ENCODE data around the gene PTPRT.

The PTPRT gene

DNA sequence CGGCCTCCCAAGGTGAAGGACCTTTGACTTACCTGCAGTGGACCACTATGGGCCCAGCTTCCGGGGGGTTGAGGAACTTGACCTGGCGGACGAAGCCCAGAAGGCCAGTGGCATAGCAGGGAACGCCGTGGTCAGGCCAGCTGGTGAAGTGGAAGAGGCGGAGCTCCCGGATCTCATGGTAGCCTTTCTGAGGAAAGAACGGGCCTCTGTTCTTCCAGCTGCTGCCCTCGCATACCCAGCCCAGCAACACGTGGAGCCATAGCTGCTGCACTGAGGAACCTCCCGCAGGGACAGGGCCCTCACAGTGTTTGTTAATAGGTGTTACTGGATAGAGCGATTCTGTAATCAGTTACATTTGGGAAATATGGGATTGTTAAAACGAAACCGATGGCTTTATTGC, 1079.4 kb downstream of the PTPRT start:
- H3K4me3 ChIP-seq (ENCODE audit: low read length): no peak overlapping the region
- H3K4me1 ChIP-seq (ENCODE audit: control insufficient read depth, insufficient read depth, low read length): no peaks in the 10 kb centered on the region
- no peaks in the 10 kb centered on the region for H3K36me3 ChIP-seq (ENCODE audit: control insufficient read depth, insufficient read depth, low read length)
- H3K27me3 ChIP-seq (ENCODE audit: control insufficient read depth, insufficient read depth, low read length): no peaks in the 10 kb centered on the region
- no peak overlapping the region for H3K9ac ChIP-seq (ENCODE audit: low read length)
- H3K27ac ChIP-seq (ENCODE audit: low read depth, low read length): no peak overlapping the region

GRCh38 chr20:42102000-42102399, 1087.7 kb downstream of the PTPRT start:
- H3K36me3 ChIP-seq (ENCODE audit: control insufficient read depth, insufficient read depth, low read length): no peaks in the 10 kb centered on the region
- no peaks in the 10 kb centered on the region for H3K4me1 ChIP-seq (ENCODE audit: control insufficient read depth, insufficient read depth, low read length)
- no peak overlapping the region for H3K4me3 ChIP-seq (ENCODE audit: low read length)
- no peaks in the 10 kb centered on the region for H3K27me3 ChIP-seq (ENCODE audit: control insufficient read depth, insufficient read depth, low read length)
- no peak overlapping the region for H3K27ac ChIP-seq (ENCODE audit: low read depth, low read length)
- no peak overlapping the region for H3K9ac ChIP-seq (ENCODE audit: low read length)

DNA sequence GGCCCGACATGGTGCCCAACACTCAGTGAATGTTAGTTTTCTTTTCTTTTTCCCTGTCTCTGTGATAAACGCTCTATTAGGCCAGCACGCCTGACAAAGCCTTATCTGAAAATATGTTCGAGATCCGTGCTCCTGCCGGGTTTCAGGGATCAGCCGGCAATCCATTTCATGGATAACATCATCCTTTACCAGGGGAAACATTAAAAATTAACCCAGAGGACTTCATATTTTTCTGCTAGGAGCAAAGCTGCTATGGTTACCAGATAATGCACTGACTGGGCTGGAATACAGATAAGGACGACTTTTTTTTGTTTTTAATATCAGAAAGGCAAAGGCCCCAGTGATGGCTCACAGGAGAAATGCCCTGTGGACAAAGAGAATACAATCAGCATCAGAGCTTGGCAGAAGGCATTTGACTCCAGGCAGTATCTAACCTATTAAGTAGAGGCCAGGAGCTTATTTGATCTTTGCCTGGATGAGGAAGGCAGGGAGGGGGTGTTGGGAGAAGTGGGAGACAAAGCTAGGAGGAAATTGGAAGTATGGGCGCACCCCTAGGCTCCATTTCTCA, 1089.5 kb downstream of the PTPRT start:
- H3K4me3 ChIP-seq (ENCODE audit: low read length): no peak overlapping the region
- no peaks in the 10 kb centered on the region for H3K36me3 ChIP-seq (ENCODE audit: control insufficient read depth, insufficient read depth, low read length)
- no peak overlapping the region for H3K27ac ChIP-seq (ENCODE audit: low read depth, low read length)
- no peak overlapping the region for H3K9ac ChIP-seq (ENCODE audit: low read length)
- H3K4me1 ChIP-seq (ENCODE audit: control insufficient read depth, insufficient read depth, low read length): no peaks in the 10 kb centered on the region
- no peaks in the 10 kb centered on the region for H3K27me3 ChIP-seq (ENCODE audit: control insufficient read depth, insufficient read depth, low read length)

- no peaks in the 10 kb centered on the region for H3K27me3 ChIP-seq (ENCODE audit: control insufficient read depth, insufficient read depth, low read length)
- H3K4me1 ChIP-seq (ENCODE audit: control insufficient read depth, insufficient read depth, low read length): no peaks in the 10 kb centered on the region
- no peak overlapping the region for H3K9ac ChIP-seq (ENCODE audit: low read length)
- no peaks in the 10 kb centered on the region for H3K36me3 ChIP-seq (ENCODE audit: control insufficient read depth, insufficient read depth, low read length)
- H3K4me3 ChIP-seq (ENCODE audit: low read length): no peak overlapping the region
- H3K27ac ChIP-seq (ENCODE audit: low read depth, low read length): no peak overlapping the region
These were observed 1090.6 kb downstream of the PTPRT start for GRCh38 chr20:42099101-42099500.

DNA sequence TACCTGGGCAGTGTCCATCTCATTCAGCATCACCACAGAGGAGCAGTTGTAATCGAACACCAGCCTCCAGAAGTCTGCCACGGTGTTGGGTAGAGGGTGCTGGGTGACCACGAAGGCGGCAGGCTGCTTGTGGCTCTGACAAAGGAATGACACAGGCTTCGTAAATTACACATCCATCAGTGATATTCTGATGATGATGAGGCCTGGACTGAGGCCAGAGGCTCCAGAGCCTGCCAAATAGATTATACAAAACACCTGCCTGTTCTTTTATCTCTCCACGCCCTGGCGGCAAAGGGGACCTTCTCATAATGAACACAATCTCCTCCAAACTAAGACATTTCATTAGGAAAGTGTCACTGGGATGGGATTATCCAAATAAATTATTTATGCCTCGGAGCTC, 1091.3 kb downstream of the PTPRT start:
- Histone ChIP-seq H3K36me3 (ENCODE audit: control insufficient read depth, insufficient read depth, low read length) (no peaks in the 10 kb centered on the region), H3K27me3 (ENCODE audit: control insufficient read depth, insufficient read depth, low read length) (no peaks in the 10 kb centered on the region), H3K9ac (ENCODE audit: low read length) (no peak overlapping the region), H3K4me3 (ENCODE audit: low read length) (no peak overlapping the region), H3K4me1 (ENCODE audit: control insufficient read depth, insufficient read depth, low read length) (no peaks in the 10 kb centered on the region), H3K27ac (ENCODE audit: low read depth, low read length) (no peak overlapping the region)

- no peaks in the 10 kb centered on the region for H3K4me1 ChIP-seq (ENCODE audit: control insufficient read depth, insufficient read depth, low read length)
- no peak overlapping the region for H3K27ac ChIP-seq (ENCODE audit: low read depth, low read length)
- H3K9ac ChIP-seq (ENCODE audit: low read length): no peak overlapping the region
- no peak overlapping the region for H3K4me3 ChIP-seq (ENCODE audit: low read length)
- no peaks in the 10 kb centered on the region for H3K36me3 ChIP-seq (ENCODE audit: control insufficient read depth, insufficient read depth, low read length)
- H3K27me3 ChIP-seq (ENCODE audit: control insufficient read depth, insufficient read depth, low read length): no peaks in the 10 kb centered on the region
These were observed 1092.0 kb downstream of the PTPRT start for GRCh38 chr20:42097741-42098140.

- Histone ChIP-seq H3K27me3 (ENCODE audit: control insufficient read depth, insufficient read depth, low read length) (no peaks in the 10 kb centered on the region), H3K27ac (ENCODE audit: low read depth, low read length) (no peak overlapping the region), H3K36me3 (ENCODE audit: control insufficient read depth, insufficient read depth, low read length) (no peaks in the 10 kb centered on the region), H3K4me1 (ENCODE audit: control insufficient read depth, insufficient read depth, low read length) (no peaks in the 10 kb centered on the region), H3K4me3 (ENCODE audit: low read length) (no peak overlapping the region), H3K9ac (ENCODE audit: low read length) (no peak overlapping the region)
These were observed 1094.5 kb downstream of the PTPRT start for GRCh38 chr20:42095221-42095620.

GRCh38 chr20:42093542-42094440, 1095.9 kb downstream of the PTPRT start:
- Histone ChIP-seq H3K27me3 (ENCODE audit: control insufficient read depth, insufficient read depth, low read length) (no peaks in the 10 kb centered on the region), H3K27ac (ENCODE audit: low read depth, low read length) (no peak overlapping the region), H3K9ac (ENCODE audit: low read length) (no peak overlapping the region), H3K36me3 (ENCODE audit: control insufficient read depth, insufficient read depth, low read length) (no peaks in the 10 kb centered on the region), H3K4me1 (ENCODE audit: control insufficient read depth, insufficient read depth, low read length) (no peaks in the 10 kb centered on the region), H3K4me3 (ENCODE audit: low read length) (no peak overlapping the region)

GRCh38 chr20:42093041-42093440, 1096.7 kb downstream of the PTPRT start:
- Histone ChIP-seq H3K27ac (ENCODE audit: low read depth, low read length) (no peak overlapping the region), H3K9ac (ENCODE audit: low read length) (no peak overlapping the region), H3K4me1 (ENCODE audit: control insufficient read depth, insufficient read depth, low read length) (no peaks in the 10 kb centered on the region), H3K4me3 (ENCODE audit: low read length) (no peak overlapping the region), H3K27me3 (ENCODE audit: control insufficient read depth, insufficient read depth, low read length) (no peaks in the 10 kb centered on the region), H3K36me3 (ENCODE audit: control insufficient read depth, insufficient read depth, low read length) (no peaks in the 10 kb centered on the region)

GRCh38 chr20:42085366-42085765, 1104.3 kb downstream of the PTPRT start:
- no peaks in the 10 kb centered on the region for H3K27me3 ChIP-seq (ENCODE audit: control insufficient read depth, insufficient read depth, low read length)
- H3K36me3 ChIP-seq (ENCODE audit: control insufficient read depth, insufficient read depth, low read length): no peaks in the 10 kb centered on the region
- no peak overlapping the region for H3K4me3 ChIP-seq (ENCODE audit: low read length)
- H3K4me1 ChIP-seq (ENCODE audit: control insufficient read depth, insufficient read depth, low read length): no peaks in the 10 kb centered on the region
- H3K9ac ChIP-seq (ENCODE audit: low read length): no peak overlapping the region
- no peak overlapping the region for H3K27ac ChIP-seq (ENCODE audit: low read depth, low read length)

DNA sequence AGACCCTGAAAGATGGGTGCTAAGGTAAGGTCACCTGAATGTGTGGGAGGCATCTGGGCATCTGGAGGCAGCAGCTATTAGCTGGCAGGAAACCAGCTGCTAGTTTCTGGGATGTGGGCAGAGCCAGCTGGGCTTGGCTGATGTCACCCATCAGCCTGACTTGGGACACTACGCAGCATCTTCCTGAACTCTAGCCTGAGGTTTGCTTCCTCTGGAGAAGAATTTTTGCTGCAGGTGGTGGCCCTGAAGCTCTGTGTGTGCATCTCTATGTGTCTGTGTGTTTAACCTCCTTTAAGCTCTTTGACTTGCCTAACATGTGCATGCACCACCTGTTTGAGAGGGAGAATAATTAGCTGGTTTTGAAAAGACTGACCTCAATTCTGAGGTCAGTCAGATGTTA, 1106.4 kb downstream of the PTPRT start:
- no peak overlapping the region for H3K27ac ChIP-seq (ENCODE audit: low read depth, low read length)
- H3K36me3 ChIP-seq (ENCODE audit: control insufficient read depth, insufficient read depth, low read length): no peaks in the 10 kb centered on the region

GRCh38 chr20:42082611-42083010, 1107.1 kb downstream of the PTPRT start:
- no peaks in the 10 kb centered on the region for H3K27me3 ChIP-seq (ENCODE audit: control insufficient read depth, insufficient read depth, low read length)
- no peak overlapping the region for H3K4me3 ChIP-seq (ENCODE audit: low read length)
- no peaks in the 10 kb centered on the region for H3K36me3 ChIP-seq (ENCODE audit: control insufficient read depth, insufficient read depth, low read length)
- no peak overlapping the region for H3K9ac ChIP-seq (ENCODE audit: low read length)
- no peak overlapping the region for H3K27ac ChIP-seq (ENCODE audit: low read depth, low read length)
- no peaks in the 10 kb centered on the region for H3K4me1 ChIP-seq (ENCODE audit: control insufficient read depth, insufficient read depth, low read length)

More for the DNA sequence above, 1106.4 kb downstream of the PTPRT start:
- Histone ChIP-seq H3K9ac (ENCODE audit: low read length) (no peak overlapping the region), H3K4me1 (ENCODE audit: control insufficient read depth, insufficient read depth, low read length) (no peaks in the 10 kb centered on the region), H3K27me3 (ENCODE audit: control insufficient read depth, insufficient read depth, low read length) (no peaks in the 10 kb centered on the region), H3K4me3 (ENCODE audit: low read length) (no peak overlapping the region)

- no peaks in the 10 kb centered on the region for H3K27me3 ChIP-seq (ENCODE audit: control insufficient read depth, insufficient read depth, low read length)
- no peaks in the 10 kb centered on the region for H3K4me1 ChIP-seq (ENCODE audit: control insufficient read depth, insufficient read depth, low read length)
- no peak overlapping the region for H3K27ac ChIP-seq (ENCODE audit: low read depth, low read length)
- H3K36me3 ChIP-seq (ENCODE audit: control insufficient read depth, insufficient read depth, low read length): no peaks in the 10 kb centered on the region
- no peak overlapping the region for H3K4me3 ChIP-seq (ENCODE audit: low read length)
- no peak overlapping the region for H3K9ac ChIP-seq (ENCODE audit: low read length)
These were observed 1108.8 kb downstream of the PTPRT start for GRCh38 chr20:42080956-42081355.

Measured in rectal smooth muscle tissue (tissue), 1 donor.